HG03175 (cell line): ENCODE measurements around the gene TOMM34.

Source experiments
- ATAC-seq: cut with Tn5 transposase; IDR thresholded peaks from one replicate; pipeline ENCODE4 v1.9.1; 2021; ENCODE audit warnings: mild to moderate bottlenecking, moderate library complexity; ENCODE audit not compliant: unreplicated experiment

The TOMM34 gene

DNA sequence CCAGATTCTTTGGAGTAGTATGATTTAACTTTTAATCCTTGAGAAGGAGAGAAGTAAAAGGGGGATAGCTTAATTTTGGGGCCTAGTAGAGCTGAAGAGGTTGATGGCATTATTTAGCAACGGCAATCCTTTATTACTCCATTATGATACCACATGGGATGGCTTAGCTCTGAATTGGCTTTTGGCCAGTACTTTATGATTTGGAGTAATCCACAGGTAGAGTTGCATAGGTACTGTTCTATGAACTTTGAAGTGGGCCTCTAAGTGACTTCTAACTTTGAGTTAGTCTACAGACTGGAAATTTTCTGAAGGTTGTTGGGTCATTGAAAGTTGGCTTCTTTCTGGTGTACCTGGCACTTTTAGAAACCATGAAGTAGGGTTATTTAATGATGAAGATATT lies 63.1 kb downstream of the TOMM34 start:
- ATAC-seq: no peak

DNA sequence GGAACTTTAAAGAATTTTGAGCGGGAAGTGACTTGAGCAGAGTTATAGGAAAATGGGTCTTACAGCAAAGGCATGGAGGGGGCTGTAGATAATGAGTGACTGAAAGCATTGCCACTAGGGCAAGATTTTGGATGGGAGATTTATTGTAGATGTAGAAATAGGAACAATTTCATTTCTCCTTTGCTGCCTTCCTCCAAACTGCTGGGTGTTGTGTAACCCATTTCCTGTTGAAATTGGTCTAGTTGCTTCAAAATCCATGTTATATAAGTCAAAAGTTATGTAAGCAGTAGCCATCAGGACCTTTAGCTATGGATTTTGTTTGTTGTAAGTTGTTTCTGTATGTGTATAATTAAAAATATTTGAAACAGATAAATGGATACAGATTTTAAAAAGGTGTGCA lies 63.6 kb downstream of the TOMM34 start:
- no peak for ATAC-seq

DNA sequence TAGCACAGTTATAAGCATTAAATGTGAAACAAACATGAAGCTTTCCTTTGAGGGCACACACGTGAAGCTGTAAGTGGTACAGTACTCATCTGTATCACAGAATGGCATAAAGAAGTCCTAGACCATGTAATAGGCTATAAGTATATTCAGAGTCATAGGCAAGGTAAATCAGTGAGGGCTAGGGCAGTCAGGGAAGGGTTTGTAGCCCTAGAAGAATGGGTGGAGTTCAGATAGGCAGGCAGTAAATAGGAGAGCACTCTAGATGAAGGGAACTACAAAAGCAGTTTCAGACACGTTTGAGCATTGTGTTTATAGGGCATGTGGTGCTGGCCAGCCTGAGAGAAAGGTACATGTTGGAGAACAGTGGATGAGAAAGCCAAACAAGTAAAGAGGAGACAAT lies 65.2 kb downstream of the TOMM34 start:
- no peak for ATAC-seq
